Duodenal mucosa (tissue), 2 donors: ENCODE results near the gene FBXO44.
"Not testable (repeated sequence)": the region's sequence is repeated elsewhere in the genome, so short reads cannot be mapped to it uniquely, and the experiment has no call there.

Source experiments
- H3K27ac ChIP-seq: one replicate; pipeline ENCODE4 v1.7.0; 2013; ENCODE audit warnings: low read depth, low read length
- H3K27me3 ChIP-seq, 2 donors: one replicate each; pipeline ENCODE4 v1.7.0; 2013; ENCODE audit warnings: low read length in 2 of 2, control low read depth in 1 of 2; ENCODE audit not compliant: insufficient read depth in 2 of 2, control insufficient read depth in 1 of 2
- H3K36me3 ChIP-seq, 2 donors: one replicate each; pipeline ENCODE4 v1.7.0; 2013; ENCODE audit warnings: low read length in 2 of 2, control low read depth in 1 of 2; ENCODE audit not compliant: insufficient read depth in 2 of 2, control insufficient read depth in 1 of 2
- H3K4me1 ChIP-seq, 2 donors: one replicate each; pipeline ENCODE4 v1.7.0; 2013; ENCODE audit warnings: low read length in 2 of 2, control low read depth in 1 of 2; ENCODE audit not compliant: insufficient read depth in 2 of 2, control insufficient read depth in 1 of 2
- H3K4me3 ChIP-seq, 2 donors: one replicate each; pipeline ENCODE4 v1.7.0; 2013; ENCODE audit warnings: low read length in 2 of 2, low read depth in 1 of 2
- H3K9ac ChIP-seq, 2 donors: one replicate each; pipeline ENCODE4 v1.7.0; 2013; ENCODE audit warnings: low read length in 2 of 2, low read depth in 1 of 2
- H3K9me3 ChIP-seq, 2 donors: one replicate each; pipeline ENCODE4 v1.7.0; 2013; ENCODE audit warnings: low read length in 2 of 2, control low read depth in 1 of 2; ENCODE audit not compliant: control insufficient read depth in 1 of 2

Gene FBXO44

GRCh38 chr1:11638121-11638520, 16.6 kb upstream of the FBXO44 start:
- H3K4me3 ChIP-seq: no peak overlapping the region
- H3K27ac ChIP-seq: no peak overlapping the region
- no peak overlapping the region for H3K9ac ChIP-seq
- no peaks in the 10 kb centered on the region for H3K9me3 ChIP-seq
- no peaks in the 10 kb centered on the region for H3K4me1 ChIP-seq
- no peaks in the 10 kb centered on the region for H3K36me3 ChIP-seq
- peaks cover 3% of the 10 kb centered on the region in 2 donors for H3K27me3 ChIP-seq

DNA sequence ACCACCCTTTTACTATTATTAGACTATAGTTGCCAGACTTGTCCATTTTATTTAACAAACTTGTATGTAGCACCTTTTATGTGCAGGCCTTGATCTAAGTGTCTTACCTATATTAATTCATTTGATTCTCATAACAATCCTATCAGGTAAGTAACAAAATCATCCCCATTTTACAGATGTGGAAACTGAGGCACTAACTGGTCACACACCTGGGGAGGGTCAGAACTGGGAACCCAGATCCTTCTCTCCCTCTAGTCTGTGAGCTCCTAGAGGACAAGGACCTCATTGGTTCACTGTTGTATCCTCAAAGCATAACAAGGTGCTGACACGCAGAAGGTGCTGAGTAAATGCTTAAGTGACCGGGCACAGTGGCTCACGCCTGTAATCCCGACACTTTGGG, 15.3 kb upstream of the FBXO44 start:
- Histone ChIP-seq H3K36me3 (no peaks in the 10 kb centered on the region), H3K4me3 (no peak overlapping the region), H3K4me1 (no peaks in the 10 kb centered on the region), H3K9me3 (no peaks in the 10 kb centered on the region), H3K27ac (no peak overlapping the region), H3K9ac (no peak overlapping the region), H3K27me3 (peaks cover 3% of the 10 kb centered on the region in 2 donors)

DNA sequence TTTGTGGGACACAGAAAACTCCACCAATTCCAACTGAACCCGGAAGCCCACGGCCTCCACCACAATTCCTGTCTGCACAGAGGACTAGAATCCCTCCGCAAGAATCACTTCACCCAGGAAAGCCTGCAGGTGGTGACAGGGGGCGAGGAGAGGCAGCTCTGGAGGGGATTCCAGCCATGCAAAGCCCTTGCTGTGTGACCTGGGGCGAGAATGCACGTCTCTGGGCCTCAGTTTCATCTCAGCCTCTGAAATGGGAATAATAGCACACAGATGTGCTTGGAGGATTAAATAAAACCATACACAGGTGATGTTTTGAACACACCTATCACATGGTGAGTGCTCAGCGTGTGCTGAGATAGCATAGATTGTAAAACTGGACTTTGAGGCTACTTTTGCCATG, 14.6 kb upstream of the FBXO44 start:
- Histone ChIP-seq H3K4me3 (no peak overlapping the region), H3K36me3 (no peaks in the 10 kb centered on the region), H3K27me3 (peaks cover 3% of the 10 kb centered on the region in 2 donors), H3K9me3 (no peaks in the 10 kb centered on the region), H3K4me1 (no peaks in the 10 kb centered on the region), H3K9ac (no peak overlapping the region), H3K27ac (no peak overlapping the region)

GRCh38 chr1:11640944-11641343, 13.7 kb upstream of the FBXO44 start:
- Histone ChIP-seq H3K36me3 (no peaks in the 10 kb centered on the region), H3K9ac (no peak overlapping the region), H3K9me3 (no peaks in the 10 kb centered on the region), H3K27me3 (peaks cover 3% of the 10 kb centered on the region in 2 donors), H3K4me1 (no peaks in the 10 kb centered on the region), H3K27ac (no peak overlapping the region), H3K4me3 (no peak overlapping the region)

DNA sequence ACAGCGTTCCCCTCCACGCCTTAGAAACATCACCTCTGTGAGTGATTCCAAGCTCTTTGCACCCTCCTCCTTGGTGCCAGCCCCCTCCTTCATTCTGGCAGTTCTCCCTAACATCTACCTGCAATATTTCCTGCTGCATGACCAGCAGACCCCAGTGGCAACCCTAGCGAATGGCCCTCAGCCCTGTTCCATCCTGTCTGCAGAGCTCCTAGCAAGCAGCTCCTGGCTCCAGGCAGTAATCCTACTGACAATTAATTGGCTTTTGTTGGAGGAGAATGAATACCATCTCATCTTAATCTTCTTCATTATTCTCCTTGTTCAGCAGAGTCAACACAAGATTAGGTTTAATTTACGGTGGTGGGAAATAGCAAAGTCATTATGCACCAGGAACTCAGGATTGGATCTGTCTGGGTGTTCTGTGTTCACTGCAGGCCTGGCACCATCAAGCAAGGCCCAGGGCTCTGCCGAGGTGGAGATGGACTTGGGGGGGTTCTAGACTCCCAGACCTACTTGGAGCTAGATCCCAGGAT, 12.8 kb upstream of the FBXO44 start:
- Histone ChIP-seq H3K27ac (no peak overlapping the region), H3K27me3 (peaks cover 0 to 3% of the 10 kb centered on the region in 2 donors), H3K9ac (no peak overlapping the region), H3K9me3 (no peaks in the 10 kb centered on the region), H3K36me3 (no peaks in the 10 kb centered on the region), H3K4me1 (no peaks in the 10 kb centered on the region), H3K4me3 (no peak overlapping the region)

DNA sequence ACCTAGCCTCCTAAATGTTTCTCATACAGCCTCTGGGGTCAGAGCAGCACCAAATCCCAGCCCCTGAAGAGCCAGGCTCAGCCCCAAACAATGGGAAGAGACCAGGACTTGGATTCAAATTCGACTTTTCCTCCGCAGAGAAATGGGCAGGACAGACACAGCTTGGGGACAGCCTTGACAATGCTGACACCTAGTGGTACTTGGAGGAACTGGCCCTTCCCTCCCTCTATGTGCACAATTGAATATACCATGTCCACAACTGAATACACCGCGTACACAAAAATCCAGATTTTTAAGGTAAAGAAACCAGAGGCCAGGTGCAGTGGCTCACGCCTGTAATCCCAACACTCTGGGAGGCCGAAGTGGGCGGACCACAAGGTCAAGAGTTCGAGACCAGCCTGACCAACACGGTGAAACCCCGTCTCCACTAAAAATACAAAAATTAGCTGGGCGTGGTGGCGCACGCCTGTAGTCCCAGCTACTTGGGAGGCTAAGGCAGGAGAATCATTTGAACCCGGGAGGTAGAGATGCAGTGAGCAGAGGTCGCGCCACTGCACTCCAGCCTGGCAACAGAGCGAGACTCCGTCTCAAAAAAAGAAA, 12.2 kb upstream of the FBXO44 start:
- H3K27ac ChIP-seq, H3K36me3 ChIP-seq, H3K9me3 ChIP-seq, H3K4me3 ChIP-seq, H3K27me3 ChIP-seq, H3K4me1 ChIP-seq, H3K9ac ChIP-seq: not testable (repeated sequence)

DNA sequence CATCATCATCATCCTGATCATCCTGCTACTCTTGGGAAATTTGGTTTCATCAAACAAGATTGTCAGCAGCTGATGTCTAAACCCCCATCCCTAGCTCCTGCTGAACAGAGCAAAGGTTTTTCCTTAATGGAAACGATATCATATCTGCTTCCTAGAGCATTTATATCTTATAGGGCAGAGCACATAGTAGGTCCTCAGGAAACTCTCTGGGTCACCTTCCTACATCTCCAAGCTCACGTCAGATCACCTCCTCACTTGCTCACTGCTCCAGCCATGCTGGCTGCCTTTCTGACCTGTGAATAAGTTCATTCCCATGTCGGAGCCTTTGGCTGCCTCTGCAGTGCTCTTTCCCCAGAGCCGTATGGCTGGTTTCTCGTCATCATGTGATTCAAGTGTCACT, 10.9 kb upstream of the FBXO44 start:
- no peaks in the 10 kb centered on the region for H3K36me3 ChIP-seq
- H3K9me3 ChIP-seq: no peaks in the 10 kb centered on the region
- peaks cover 0 to 6% of the 10 kb centered on the region in 2 donors for H3K4me1 ChIP-seq
- no peak overlapping the region for H3K9ac ChIP-seq
- H3K27ac ChIP-seq: no peak overlapping the region
- peaks cover 3 to 6% of the 10 kb centered on the region in 2 donors for H3K27me3 ChIP-seq
- no peak overlapping the region for H3K4me3 ChIP-seq

DNA sequence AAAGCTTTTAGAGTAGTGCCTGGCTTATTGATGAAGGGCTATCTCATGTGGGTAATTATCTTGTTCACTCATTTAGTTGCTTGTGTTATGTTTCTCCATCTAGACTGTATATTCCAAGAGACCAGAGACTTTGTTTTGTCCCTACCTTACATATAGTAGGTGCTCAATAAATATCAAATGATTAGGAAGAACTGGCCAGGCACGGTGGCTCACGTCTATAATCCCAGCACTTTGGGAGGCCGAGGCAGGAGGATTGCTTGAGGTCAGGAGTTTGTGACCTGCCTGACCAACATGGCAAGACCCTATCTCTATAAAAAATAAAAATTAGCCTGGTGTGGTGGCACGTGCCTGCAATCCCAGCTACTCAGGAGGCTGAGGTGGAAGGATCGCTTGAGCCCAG, 9.4 kb upstream of the FBXO44 start:
- Histone ChIP-seq H3K9me3 (no peaks in the 10 kb centered on the region), H3K27me3 (peaks cover 8 to 11% of the 10 kb centered on the region in 2 donors), H3K9ac (no peak overlapping the region), H3K27ac (no peak overlapping the region), H3K4me1 (peaks cover 7 to 12% of the 10 kb centered on the region in 2 donors), H3K36me3 (no peaks in the 10 kb centered on the region), H3K4me3 (no peak overlapping the region)

DNA sequence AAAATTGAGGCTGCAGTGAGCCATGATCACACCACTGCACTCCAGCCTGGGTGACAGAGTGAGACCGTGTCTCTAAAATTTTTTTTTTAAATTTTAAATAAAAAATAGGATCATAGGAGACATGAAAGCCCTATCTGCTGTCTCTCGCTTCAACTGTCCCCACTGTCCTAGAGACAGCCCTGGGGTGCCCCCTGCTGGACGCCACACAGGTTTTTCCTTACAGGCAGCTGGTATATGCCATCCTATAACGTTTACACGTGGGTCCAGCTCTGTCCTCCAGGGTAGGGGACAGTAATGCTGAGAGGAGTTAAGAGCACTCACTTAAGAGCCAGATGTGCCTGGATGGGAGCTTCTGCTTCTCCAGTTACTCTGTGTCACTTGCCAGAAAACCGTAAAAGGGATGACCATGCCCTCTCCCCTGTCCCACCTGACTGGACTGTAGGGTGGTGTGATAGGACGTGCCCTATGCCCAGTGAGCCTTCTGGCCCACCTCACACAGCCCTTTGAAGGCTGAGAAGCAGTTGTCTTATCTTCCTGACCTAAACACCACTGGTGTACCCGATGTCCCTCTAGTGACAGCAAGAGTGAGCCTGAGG, 8.9 kb upstream of the FBXO44 start:
- peaks cover 8 to 12% of the 10 kb centered on the region in 2 donors for H3K27me3 ChIP-seq
- H3K9me3 ChIP-seq: no peaks in the 10 kb centered on the region
- H3K4me3 ChIP-seq: no peak overlapping the region
- H3K9ac ChIP-seq: no peak overlapping the region
- H3K27ac ChIP-seq: no peak overlapping the region
- H3K4me1 ChIP-seq: peaks cover 9 to 16% of the 10 kb centered on the region in 2 donors
- no peaks in the 10 kb centered on the region for H3K36me3 ChIP-seq

GRCh38 chr1:11646317-11646716, 8.4 kb upstream of the FBXO44 start:
- no peak overlapping the region for H3K4me3 ChIP-seq
- H3K9me3 ChIP-seq: no peaks in the 10 kb centered on the region
- peaks cover 8 to 16% of the 10 kb centered on the region in 2 donors for H3K27me3 ChIP-seq
- H3K4me1 ChIP-seq: peaks cover 11 to 18% of the 10 kb centered on the region in 2 donors
- no peaks in the 10 kb centered on the region for H3K36me3 ChIP-seq
- no peak overlapping the region for H3K9ac ChIP-seq
- H3K27ac ChIP-seq: no peak overlapping the region
